Ishikawa (cell line): ENCODE measurements around the gene TRIM62.

Source experiments
- CEBPB ChIP-seq: IDR thresholded peaks from 2 replicates; pipeline ENCODE4 v1.6.1; 2012
- CREB1 ChIP-seq: IDR thresholded peaks from 2 replicates; pipeline ENCODE4 v1.6.1; 2012; ENCODE audit warnings: low read depth
- EGR1 ChIP-seq: IDR thresholded peaks from 2 replicates; pipeline ENCODE4 v1.6.1; 2012
- EP300 ChIP-seq: IDR thresholded peaks from 2 replicates; pipeline ENCODE4 v1.6.1; 2012; ENCODE audit warnings: borderline replicate concordance
- FOXM1 ChIP-seq: IDR thresholded peaks from 2 replicates; pipeline ENCODE4 v1.6.1; 2012; ENCODE audit warnings: low read depth, borderline replicate concordance
- MAX ChIP-seq: IDR thresholded peaks from 2 replicates; pipeline ENCODE4 v1.6.1; 2012
- NFIC ChIP-seq: IDR thresholded peaks from 2 replicates; pipeline ENCODE4 v1.6.1; 2012
- RAD21 ChIP-seq: IDR thresholded peaks from 2 replicates; pipeline ENCODE4 v1.6.1; 2012; ENCODE audit warnings: low read depth
- REST ChIP-seq: IDR thresholded peaks from 2 replicates; pipeline ENCODE4 v1.6.1; 2012; ENCODE audit warnings: low read depth, mild to moderate bottlenecking
- TAF1 ChIP-seq: IDR thresholded peaks from 2 replicates; pipeline ENCODE4 v1.6.1; 2012; ENCODE audit warnings: low read depth, mild to moderate bottlenecking
- TEAD4 ChIP-seq: IDR thresholded peaks from 2 replicates; pipeline ENCODE4 v1.6.1; 2012
- ZBTB7A ChIP-seq: IDR thresholded peaks from 2 replicates; pipeline ENCODE4 v1.6.1; 2012; ENCODE audit warnings: low read depth

- no peak for TF ChIP-seq TAF1
- no peak for TF ChIP-seq EGR1
- no peak for TF ChIP-seq MAX
- no peak for TF ChIP-seq REST
- no peak for TF ChIP-seq CREB1
- TF ChIP-seq TEAD4 = no peak
- no peak for TF ChIP-seq EP300
- TF ChIP-seq RAD21 = no peak
- no peak for TF ChIP-seq ZBTB7A
- no peak for TF ChIP-seq NFIC
- no peak for TF ChIP-seq FOXM1
- TF ChIP-seq CEBPB = no peak
These were observed 84.1 kb downstream of the TRIM62 start for GRCh38 chr1:33097762-33098161.
